GM12892 (cell line): Measurements from ENCODE around the gene MFSD11.

Experiments used
- DNase-seq: peaks from one replicate; pipeline ENCODE4 v3.0.0; 2011; ENCODE audit not compliant: insufficient read length
- FAIRE-seq: peaks from 2 replicates; lab custom pipeline; 2011; peaks lifted over from hg19 to GRCh38; lab: Jason Lieb, UNC
- POLR2A ChIP-seq: IDR thresholded peaks from 2 replicates; pipeline ENCODE4 v1.6.1; 2011; ENCODE audit warnings: low read depth, low read length, control low read depth
- POLR2AphosphoS5 ChIP-seq: IDR thresholded peaks from 2 replicates; pipeline ENCODE4 v1.6.1; 2011; ENCODE audit warnings: low read depth, low read length, control low read depth
- TAF1 ChIP-seq: IDR thresholded peaks from 2 replicates; pipeline ENCODE4 v1.6.1; 2011; ENCODE audit warnings: low read depth, mild to moderate bottlenecking, control low read depth, low read length, borderline replicate concordance

Gene MFSD11

GRCh38 chr17:76827736-76828135 lies 89.8 kb downstream of the MFSD11 start:
- DNase-seq (no peak), FAIRE-seq (no peak)
- TF ChIP-seq POLR2AphosphoS5 (no peak), TAF1 (no peak), POLR2A (no peak)
